ENCODE measurements around the gene ZBTB48. TPM values are rescaled to one million over a fixed set of nuclear protein-coding genes. Genes with fewer than 3 reads are reported as not detected.

Gene ZBTB48
- total and polyA plus RNA-seq, 2 donors (not counting 1 experiment from before 2014, with no cell fraction given) = 5.7 to 16.0 TPM

DNA sequence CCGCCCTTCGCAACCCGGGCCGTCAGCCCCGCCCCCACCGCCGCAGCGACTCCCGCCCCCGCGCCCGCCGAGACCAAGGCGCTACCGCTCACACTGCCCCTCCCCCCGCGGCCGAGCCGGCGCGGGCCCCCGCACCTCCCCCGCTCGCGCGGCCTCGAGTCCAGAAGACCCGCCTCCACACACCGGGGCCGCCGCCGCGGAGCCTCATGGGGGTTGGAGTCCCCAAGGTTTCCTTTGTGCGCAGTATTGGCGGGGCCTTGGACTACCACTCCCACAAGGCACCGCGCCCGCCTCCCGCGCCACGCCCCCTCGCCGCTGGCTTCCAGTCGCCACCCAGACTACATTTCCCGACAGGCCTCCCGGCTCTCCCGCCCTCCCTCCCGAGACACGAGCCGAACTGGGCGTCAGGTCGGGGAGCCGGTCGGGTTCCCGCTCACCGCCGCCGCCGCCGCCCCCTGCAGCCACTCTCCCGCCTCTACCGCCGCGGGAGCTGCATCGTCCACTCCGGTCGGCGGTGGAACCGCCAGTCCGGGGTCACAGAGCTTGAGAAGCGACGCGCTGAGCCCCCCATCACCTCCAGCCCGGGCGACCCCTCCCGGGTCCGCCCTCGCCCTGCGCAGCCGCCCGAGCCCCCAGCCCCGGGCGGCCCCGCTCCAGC lies 33.7 kb downstream of the ZBTB48 start, which contains the start of gene PHF13:
TSS of gene PHF13 (plus strand) at position 371 of the 658 bp plus-strand sequence. CDS start 336 bp downstream, outside the sequence.
- no peak for TF ChIP-seq EZH2 (IDR thresholded peaks at IDR 0.05; ENCODE audit: low read length, missing control alignments)
- TF ChIP-seq, protein P1, sequence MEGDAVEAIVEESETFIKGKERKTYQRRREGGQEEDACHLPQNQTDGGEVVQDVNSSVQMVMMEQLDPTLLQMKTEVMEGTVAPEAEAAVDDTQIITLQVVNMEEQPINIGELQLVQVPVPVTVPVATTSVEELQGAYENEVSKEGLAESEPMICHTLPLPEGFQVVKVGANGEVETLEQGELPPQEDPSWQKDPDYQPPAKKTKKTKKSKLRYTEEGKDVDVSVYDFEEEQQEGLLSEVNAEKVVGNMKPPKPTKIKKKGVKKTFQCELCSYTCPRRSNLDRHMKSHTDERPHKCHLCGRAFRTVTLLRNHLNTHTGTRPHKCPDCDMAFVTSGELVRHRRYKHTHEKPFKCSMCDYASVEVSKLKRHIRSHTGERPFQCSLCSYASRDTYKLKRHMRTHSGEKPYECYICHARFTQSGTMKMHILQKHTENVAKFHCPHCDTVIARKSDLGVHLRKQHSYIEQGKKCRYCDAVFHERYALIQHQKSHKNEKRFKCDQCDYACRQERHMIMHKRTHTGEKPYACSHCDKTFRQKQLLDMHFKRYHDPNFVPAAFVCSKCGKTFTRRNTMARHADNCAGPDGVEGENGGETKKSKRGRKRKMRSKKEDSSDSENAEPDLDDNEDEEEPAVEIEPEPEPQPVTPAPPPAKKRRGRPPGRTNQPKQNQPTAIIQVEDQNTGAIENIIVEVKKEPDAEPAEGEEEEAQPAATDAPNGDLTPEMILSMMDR (conservative IDR thresholded peaks at IDR 0.05 in 1 of 2, IDR thresholded peaks at IDR 0.05 in 1 of 2; ENCODE audit: low read depth in 1 of 2, low read length in 2 of 2) = no peak
- H3K4me1 ChIP-seq (ENCODE audit: control insufficient read depth, extremely low read depth, insufficient read depth, low read length) = peaks cover 3% of the 10 kb centered on the region
- H3K9me3 ChIP-seq (ENCODE audit: control insufficient read depth, insufficient read depth, low read depth, low read length) = no peaks in the 10 kb centered on the region
- no peaks in the 10 kb centered on the region for H3K27me3 ChIP-seq (ENCODE audit: control insufficient read depth, insufficient read depth, low read length)
- H4K20me1 ChIP-seq (ENCODE audit: control insufficient read depth, extremely low read depth, insufficient read depth, low read length) = no peaks in the 10 kb centered on the region
- peaks cover 38% of the 10 kb centered on the region for H3K79me2 ChIP-seq (ENCODE audit: control insufficient read depth, insufficient read depth, low read length)
- peak within 1 kb of the TSS; percentile 84 for H3K4me2 ChIP-seq (ENCODE audit: extremely low read depth, insufficient read depth, low read length)
- H2AFZ ChIP-seq (ENCODE audit: low read length) = peak within 1 kb of the TSS; percentile 95
- peak within 1 kb of the TSS; percentile 78 for H3K27ac ChIP-seq (ENCODE audit: insufficient read depth, low read length)
- H3K4me3 ChIP-seq (replicated peaks in 1 of 4; ENCODE audit: control extremely low read depth in 1 of 4, insufficient read depth in 1 of 4, low read depth in 3 of 4, low read length in 4 of 4) = peak within 1 kb of the TSS; percentile 69 to 97 (median 82)
- peak; percentile 98 to 99 for DNase-seq (ENCODE audit: low read depth in 2 of 2)
- peak within 1 kb of the TSS; percentile 76 for H3K9ac ChIP-seq (ENCODE audit: insufficient read depth, low read length)
- no peaks in the 10 kb centered on the region for H3K36me3 ChIP-seq (ENCODE audit: control insufficient read depth, insufficient read depth, low read length)

DNA sequence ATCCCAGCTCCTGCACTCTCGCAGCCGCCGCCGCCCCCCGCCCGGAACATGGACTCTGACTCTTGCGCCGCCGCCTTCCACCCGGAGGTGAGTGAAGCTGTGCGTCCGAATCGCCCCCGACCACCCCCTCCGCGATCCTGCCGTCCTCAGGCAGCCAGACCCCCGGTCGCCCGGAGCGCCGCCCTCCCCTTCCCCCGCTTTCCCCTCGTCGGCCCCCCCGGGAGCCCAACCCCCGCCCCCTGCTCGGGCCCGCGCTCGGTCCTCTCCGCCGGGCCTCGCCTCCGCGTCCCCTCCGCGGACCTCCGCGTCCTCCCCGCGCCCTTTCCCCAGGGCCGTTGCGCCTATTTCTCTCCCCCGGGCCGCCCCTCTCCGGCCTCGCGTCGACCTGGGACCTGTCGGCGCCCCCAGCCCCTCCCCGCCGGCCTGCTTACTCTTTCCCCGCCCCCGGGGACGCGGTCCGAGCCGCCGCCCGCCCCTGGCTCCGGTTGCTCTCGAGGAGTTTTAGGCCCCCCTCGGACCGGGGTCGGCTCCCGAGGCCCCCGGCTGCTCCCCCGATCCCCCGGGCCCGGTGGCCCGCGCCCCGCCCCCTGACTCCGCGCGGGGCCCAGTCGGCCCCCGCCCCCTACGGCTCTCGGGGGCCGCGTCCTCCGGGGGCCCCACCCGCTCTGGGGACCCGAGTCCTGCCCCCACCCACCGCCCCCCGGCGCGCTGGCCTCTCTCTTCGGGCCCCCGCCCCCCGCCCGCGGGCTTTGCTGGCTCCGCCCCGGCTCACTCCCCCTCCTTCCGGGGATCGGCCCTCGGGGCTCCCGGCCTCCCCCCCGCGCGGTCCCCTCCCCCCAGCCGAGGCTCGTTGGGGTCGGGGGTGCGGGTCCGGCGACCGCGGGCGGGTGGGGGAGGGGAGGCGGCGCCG lies 34.5 kb downstream of the ZBTB48 start:
- peaks cover 3% of the 10 kb centered on the region for H3K4me1 ChIP-seq (ENCODE audit: control insufficient read depth, extremely low read depth, insufficient read depth, low read length)
- no peaks in the 10 kb centered on the region for H3K9me3 ChIP-seq (ENCODE audit: control insufficient read depth, insufficient read depth, low read depth, low read length)
- no peaks in the 10 kb centered on the region for H3K36me3 ChIP-seq (ENCODE audit: control insufficient read depth, insufficient read depth, low read length)
- H2AFZ ChIP-seq (ENCODE audit: low read length) = no peak overlapping the region
- H3K9ac ChIP-seq (ENCODE audit: insufficient read depth, low read length) = peak overlapping the region; percentile 76
- H3K4me2 ChIP-seq (ENCODE audit: extremely low read depth, insufficient read depth, low read length) = no peak overlapping the region
- peak overlapping the region; percentile 38 to 73 (median 58) for H3K4me3 ChIP-seq (replicated peaks in 1 of 4; ENCODE audit: control extremely low read depth in 1 of 4, insufficient read depth in 1 of 4, low read depth in 3 of 4, low read length in 4 of 4)
- peak overlapping the region; percentile 63 for H3K27ac ChIP-seq (ENCODE audit: insufficient read depth, low read length)
- DNase-seq (ENCODE audit: low read depth in 2 of 2) = peak in 1 of 2 donors; percentile 27
- no peak for TF ChIP-seq EZH2 (IDR thresholded peaks at IDR 0.05; ENCODE audit: low read length, missing control alignments)
- TF ChIP-seq, protein P1 (conservative IDR thresholded peaks at IDR 0.05 in 1 of 2, IDR thresholded peaks at IDR 0.05 in 1 of 2; ENCODE audit: low read depth in 1 of 2, low read length in 2 of 2) = no peak
- H3K27me3 ChIP-seq (ENCODE audit: control insufficient read depth, insufficient read depth, low read length) = no peaks in the 10 kb centered on the region
- no peaks in the 10 kb centered on the region for H4K20me1 ChIP-seq (ENCODE audit: control insufficient read depth, extremely low read depth, insufficient read depth, low read length)
- peaks cover 41% of the 10 kb centered on the region for H3K79me2 ChIP-seq (ENCODE audit: control insufficient read depth, insufficient read depth, low read length)

Measured in fibroblast of lung (primary cell).